GM12875 (cell line): ENCODE results near the gene ITGAX.
"Not testable (repeated sequence)": the region's sequence is repeated elsewhere in the genome, so short reads cannot be mapped to it uniquely, and the experiment has no call there.

Experiments used
- H3K4me3 ChIP-seq: one replicate; pipeline ENCODE4 v1.5.1; 2011; ENCODE audit warnings: low read depth, low read length, control low read depth
- TF ChIP-seq, protein P1 (sequence below): IDR thresholded peaks from 2 replicates; pipeline ENCODE4 v1.5.1; 2011; ENCODE audit warnings: low read depth, mild to moderate bottlenecking, control low read depth, inconsistent platforms, low read length, moderate library complexity, borderline replicate concordance; ENCODE audit not compliant: insufficient read depth

Gene ITGAX

DNA sequence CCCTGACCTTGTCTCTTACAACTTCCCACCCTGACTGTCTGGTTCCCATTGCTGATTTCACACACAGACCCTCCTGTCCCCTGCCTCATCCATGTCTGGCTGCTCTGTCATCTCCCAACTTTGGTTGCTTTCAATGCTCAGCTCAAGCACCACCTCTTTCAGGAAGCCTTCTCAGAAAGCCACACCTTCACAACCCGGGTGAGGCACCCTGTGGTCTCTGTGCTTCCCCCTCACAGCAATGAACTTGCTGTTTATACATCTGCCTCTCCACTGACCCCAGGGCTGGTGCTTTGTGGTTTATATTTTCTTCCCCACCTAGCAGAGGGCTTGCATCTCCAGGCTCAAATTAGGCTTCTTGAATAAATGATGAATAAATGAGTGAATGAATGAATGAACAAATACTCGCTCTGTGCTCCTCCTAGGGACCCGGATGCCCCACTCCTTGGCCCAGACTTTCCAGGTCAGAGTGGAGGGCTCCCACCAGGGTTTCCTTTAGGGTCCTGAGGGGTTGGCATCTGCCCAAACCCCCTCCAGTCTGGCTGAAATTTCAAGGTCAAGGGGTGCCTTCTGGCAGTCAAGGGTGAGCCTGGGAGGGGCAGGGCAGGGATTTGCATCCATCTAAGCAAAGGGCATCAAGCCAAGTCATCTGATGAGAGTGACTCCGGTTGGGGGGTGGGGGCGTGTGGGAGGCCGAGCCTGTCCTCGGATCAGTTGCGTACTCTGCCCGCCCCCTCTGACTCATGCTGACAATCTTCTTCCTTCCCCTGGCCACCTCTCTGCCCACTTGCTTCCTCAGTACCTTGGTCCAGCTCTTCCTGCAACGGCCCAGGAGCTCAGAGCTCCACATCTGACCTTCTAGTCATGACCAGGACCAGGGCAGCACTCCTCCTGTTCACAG lies at the start of gene ITGAX:
Gene ITGAX, plus strand, starts transcription at position 783 of the 898 bp plus-strand sequence. Its CDS starts 79 bp downstream, at position 862.
- peak within 1 kb of the TSS; percentile 31 for H3K4me3 ChIP-seq
- TF ChIP-seq, protein P1, sequence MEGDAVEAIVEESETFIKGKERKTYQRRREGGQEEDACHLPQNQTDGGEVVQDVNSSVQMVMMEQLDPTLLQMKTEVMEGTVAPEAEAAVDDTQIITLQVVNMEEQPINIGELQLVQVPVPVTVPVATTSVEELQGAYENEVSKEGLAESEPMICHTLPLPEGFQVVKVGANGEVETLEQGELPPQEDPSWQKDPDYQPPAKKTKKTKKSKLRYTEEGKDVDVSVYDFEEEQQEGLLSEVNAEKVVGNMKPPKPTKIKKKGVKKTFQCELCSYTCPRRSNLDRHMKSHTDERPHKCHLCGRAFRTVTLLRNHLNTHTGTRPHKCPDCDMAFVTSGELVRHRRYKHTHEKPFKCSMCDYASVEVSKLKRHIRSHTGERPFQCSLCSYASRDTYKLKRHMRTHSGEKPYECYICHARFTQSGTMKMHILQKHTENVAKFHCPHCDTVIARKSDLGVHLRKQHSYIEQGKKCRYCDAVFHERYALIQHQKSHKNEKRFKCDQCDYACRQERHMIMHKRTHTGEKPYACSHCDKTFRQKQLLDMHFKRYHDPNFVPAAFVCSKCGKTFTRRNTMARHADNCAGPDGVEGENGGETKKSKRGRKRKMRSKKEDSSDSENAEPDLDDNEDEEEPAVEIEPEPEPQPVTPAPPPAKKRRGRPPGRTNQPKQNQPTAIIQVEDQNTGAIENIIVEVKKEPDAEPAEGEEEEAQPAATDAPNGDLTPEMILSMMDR = no peak

DNA sequence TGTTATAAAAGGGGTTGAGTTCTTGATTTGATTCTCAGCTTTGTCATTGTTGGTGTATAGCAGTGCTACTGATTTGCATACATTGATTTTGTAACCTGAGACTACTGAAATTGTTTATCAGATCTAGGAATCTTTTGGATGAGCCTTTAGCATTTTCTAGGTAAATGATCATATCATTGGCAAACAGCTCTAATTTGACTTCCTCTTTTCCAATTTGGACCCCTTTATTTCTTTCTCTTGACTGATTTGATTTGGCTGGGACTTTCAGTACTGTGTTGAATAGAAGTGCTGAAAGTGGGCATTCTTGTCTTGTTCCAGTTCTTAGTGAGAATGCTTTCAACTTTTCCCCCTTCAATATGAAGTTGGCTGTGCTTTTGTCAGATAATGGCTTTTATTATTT lies 49.8 kb upstream of the ITGAX start:
- H3K4me3 ChIP-seq = no peak overlapping the region
- TF ChIP-seq, protein P1 = no peak

DNA sequence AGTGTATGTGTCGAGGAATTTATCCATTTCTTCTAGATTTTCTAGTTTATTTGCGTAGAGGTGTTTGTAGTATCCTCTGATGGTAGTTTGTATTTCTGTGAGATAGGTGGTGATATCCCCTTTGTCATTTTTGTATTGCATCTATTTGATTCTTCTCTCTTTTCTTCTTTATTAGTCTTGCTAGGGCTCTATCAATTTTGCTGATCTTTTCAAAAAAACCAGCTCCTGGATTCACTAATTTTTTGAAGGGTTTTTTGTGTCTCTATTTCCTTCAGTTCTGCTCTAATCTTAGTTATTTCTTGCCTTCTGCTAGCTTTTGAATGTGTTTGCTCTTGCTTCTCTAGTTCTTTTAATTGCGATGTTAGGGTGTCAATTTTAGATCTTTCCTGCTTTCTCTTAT lies 46.6 kb upstream of the ITGAX start:
- H3K4me3 ChIP-seq = not testable (repeated sequence)

DNA sequence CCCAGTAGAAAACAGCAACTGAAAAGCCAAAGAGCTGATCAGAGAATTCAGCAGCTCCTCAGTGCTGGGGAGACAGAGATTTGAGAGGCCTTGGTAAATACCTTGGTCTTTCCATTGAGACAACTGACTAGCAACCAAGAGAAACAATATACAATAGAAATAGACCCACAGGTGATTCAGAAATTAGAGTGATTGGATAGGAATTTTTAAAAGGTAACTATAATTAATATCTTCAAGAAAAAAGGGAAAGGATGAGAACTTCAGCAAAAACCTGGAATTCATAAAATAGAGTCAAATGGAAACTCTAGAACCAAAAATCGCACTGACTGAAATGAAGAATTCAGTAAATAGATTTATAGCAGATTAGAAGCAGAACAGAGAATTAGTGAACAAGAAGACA lies 32.5 kb upstream of the ITGAX start:
- TF ChIP-seq, protein P1 = no peak
- no peak overlapping the region for H3K4me3 ChIP-seq

DNA sequence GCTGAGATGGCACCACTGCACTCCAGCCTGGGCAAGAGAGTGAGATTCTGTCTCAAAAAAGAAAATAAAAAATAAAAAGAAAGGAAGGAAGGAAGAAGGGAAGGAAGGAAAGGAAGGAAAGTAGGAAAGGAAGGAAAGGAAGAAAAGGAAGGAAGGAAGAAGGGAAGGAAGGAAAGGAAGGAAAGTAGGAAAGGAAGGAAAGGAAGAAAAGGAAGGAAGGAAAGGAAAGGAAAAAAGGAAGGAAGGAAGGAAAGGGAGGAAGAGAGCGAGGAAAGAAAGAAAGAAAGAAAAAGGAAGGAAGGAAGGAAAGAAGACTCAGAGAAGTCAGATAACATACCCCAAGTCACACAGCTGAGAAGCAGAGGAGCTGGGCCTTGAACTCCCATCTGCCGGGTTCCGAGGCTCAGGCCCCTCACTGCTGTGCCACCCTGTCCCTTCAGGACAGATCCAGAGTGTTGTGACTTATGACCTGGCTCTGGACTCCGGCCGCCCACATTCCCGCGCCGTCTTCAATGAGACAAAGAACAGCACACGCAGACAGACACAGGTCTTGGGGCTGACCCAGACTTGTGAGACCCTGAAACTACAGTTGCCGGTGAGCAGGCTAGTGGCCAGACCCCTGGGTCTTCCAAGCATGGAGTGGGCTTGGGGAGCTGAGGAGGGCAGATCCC lies 30.9 kb upstream of the ITGAX start:
- no peak overlapping the region for H3K4me3 ChIP-seq
- TF ChIP-seq, protein P1 = no peak

DNA sequence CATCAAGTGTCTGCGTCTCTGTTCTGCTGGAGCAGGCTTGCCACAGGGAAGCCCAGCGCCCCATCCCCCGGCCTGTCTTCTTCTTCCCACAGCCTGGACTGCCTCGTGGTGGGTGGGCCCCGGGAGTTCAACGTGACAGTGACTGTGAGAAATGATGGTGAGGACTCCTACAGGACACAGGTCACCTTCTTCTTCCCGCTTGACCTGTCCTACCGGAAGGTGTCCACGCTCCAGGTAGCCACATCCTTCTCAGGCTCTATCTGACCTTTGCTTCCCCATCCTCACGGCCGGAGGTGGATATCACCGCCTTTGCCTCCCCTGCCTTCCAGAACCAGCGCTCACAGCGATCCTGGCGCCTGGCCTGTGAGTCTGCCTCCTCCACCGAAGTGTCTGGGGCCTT lies 29.8 kb upstream of the ITGAX start:
- H3K4me3 ChIP-seq = no peak overlapping the region
- TF ChIP-seq, protein P1 = no peak

DNA sequence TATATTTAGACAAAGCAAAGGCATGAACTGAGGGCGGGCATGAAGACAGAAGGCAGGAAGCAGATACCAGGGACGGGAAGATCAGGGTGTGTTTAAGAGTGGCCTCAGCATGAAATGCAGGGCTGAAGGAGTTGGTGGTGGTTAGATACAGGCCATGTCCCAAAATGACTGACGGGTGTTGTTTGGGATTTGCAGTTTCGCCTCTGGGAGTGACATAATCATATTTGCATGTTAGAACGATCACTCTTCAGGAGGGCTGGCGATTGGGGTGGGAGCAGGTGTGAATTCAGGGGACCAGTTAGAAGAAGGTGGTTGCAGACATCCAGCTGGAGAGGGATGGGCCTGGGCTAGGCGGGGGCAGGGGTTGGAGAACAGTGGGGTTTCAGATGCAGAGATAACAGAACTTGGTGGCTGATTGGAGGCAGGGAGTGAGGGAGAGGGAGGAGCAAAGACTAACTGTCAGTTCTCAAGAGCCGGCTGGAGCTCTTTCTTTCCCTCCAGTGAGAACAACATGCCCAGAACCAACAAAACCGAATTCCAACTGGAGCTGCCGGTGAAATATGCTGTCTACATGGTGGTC lies 27.2 kb upstream of the ITGAX start:
- no peak overlapping the region for H3K4me3 ChIP-seq
- TF ChIP-seq, protein P1 = no peak
